ENCODE measurements around the gene P2RX3.

The P2RX3 gene

GRCh38 chr11:57379732-57380131 lies 41.6 kb downstream of the P2RX3 start:
- TF ChIP-seq ZNF785 (tag by site-specific recombination; IDR thresholded peaks at IDR 0.05) (no peak), ZNF121 (tag by site-specific recombination; IDR thresholded peaks at IDR 0.05) (no peak), ZNF24 (tag by site-specific recombination; IDR thresholded peaks at IDR 0.05) (no peak), ZNF350 (tag by site-specific recombination; IDR thresholded peaks at IDR 0.05) (no peak), SCRT1 (tag by site-specific recombination; IDR thresholded peaks at IDR 0.05; ENCODE audit: borderline replicate concordance) (0 out of 2 replicates have a peak, but pooled peaks have one; percentile 13), ZSCAN16 (tag by site-specific recombination; IDR thresholded peaks at IDR 0.05) (no peak), SP3 (tag by site-specific recombination; IDR thresholded peaks at IDR 0.05) (no peak), ZNF302 (tag by site-specific recombination; IDR thresholded peaks at IDR 0.05; ENCODE audit: low read depth) (no peak), ZNF626 (tag by site-specific recombination; IDR thresholded peaks at IDR 0.05) (no peak), ZNF311 (tag by site-specific recombination; IDR thresholded peaks at IDR 0.05; ENCODE audit: borderline replicate concordance) (no peak), BCL6B (tag by site-specific recombination; IDR thresholded peaks at IDR 0.05) (no peak), ZNF623 (tag by site-specific recombination; IDR thresholded peaks at IDR 0.05) (no peak), SCRT2 (tag by site-specific recombination; IDR thresholded peaks at IDR 0.05) (0 out of 2 replicates have a peak, but pooled peaks have one; percentile 19), REST (tag by site-specific recombination; IDR thresholded peaks at IDR 0.05) (peak; percentile 94)
- Histone ChIP-seq H3K27ac (ENCODE audit: extremely low read depth, low read depth, low read length) (no peak overlapping the region), H3K4me1 (ENCODE audit: control insufficient read depth, insufficient read depth, low read length) (no peaks in the 10 kb centered on the region), H3K36me3 (ENCODE audit: control insufficient read depth in 2 of 2, insufficient read depth in 1 of 2, low read length in 2 of 2) (no peaks in the 10 kb centered on the region), H3K9me3 (ENCODE audit: control insufficient read depth, insufficient read depth, low read depth, low read length) (no peaks in the 10 kb centered on the region), H3K4me3 (ENCODE audit: low read depth, low read length) (no peak overlapping the region)
- POLR2A ChIA-PET, result no interaction called here
- CTCF ChIA-PET, result interaction anchor here (1.0 kb wide), 1 partner anchor 80 kb away, joined by 4 read pairs; the partner anchor contains the start of gene RTN4RL2

- H3K36me3 ChIP-seq (ENCODE audit: control insufficient read depth in 2 of 2, insufficient read depth in 1 of 2, low read length in 2 of 2), result no peaks in the 10 kb centered on the region
- ChIA-PET POLR2A (interaction anchor here (0.7 kb wide), 1 partner anchor 8 kb away, joined by 4 read pairs; no protein-coding TSS in a partner anchor), CTCF (interaction anchor here (0.6 kb wide), 1 partner anchor 146 kb away, joined by 3 read pairs; no protein-coding TSS in a partner anchor)
- H3K9me3 ChIP-seq (ENCODE audit: control insufficient read depth, insufficient read depth, low read depth, low read length), result no peaks in the 10 kb centered on the region
- H3K27ac ChIP-seq (ENCODE audit: extremely low read depth, low read depth, low read length), result no peak within 1 kb of the TSS
- no peaks in the 10 kb centered on the region for H3K4me1 ChIP-seq (ENCODE audit: control insufficient read depth, insufficient read depth, low read length)
- no peak within 1 kb of the TSS for H3K4me3 ChIP-seq (ENCODE audit: low read depth, low read length)
- TF ChIP-seq ATF2 (tag by site-specific recombination; IDR thresholded peaks at IDR 0.05; ENCODE audit: low read depth) (no peak), ZNF416 (tag by site-specific recombination; IDR thresholded peaks at IDR 0.05) (no peak), ZNF23 (tag by site-specific recombination; IDR thresholded peaks at IDR 0.05; ENCODE audit: borderline replicate concordance) (no peak), ZNF266 (tag by site-specific recombination; IDR thresholded peaks at IDR 0.05; ENCODE audit: low read depth) (no peak), TCF7L2 (IDR thresholded peaks at IDR 0.05; ENCODE audit: borderline replicate concordance, low read depth, low read length) (no peak), HOXC10 (CRISPR knock-in tag; IDR thresholded peaks at IDR 0.05) (no peak), ZNF311 (tag by site-specific recombination; IDR thresholded peaks at IDR 0.05; ENCODE audit: borderline replicate concordance) (no peak), ZNF174 (tag by site-specific recombination; IDR thresholded peaks at IDR 0.05) (no peak), CTCF (tag by site-specific recombination; IDR thresholded peaks at IDR 0.05) (no peak), ZNF354C (tag by site-specific recombination; IDR thresholded peaks at IDR 0.05; ENCODE audit: borderline replicate concordance, low read depth) (no peak), GFI1B (tag by site-specific recombination; IDR thresholded peaks at IDR 0.05) (no peak), ZNF404 (tag by site-specific recombination; IDR thresholded peaks at IDR 0.05) (no peak)
Observed at GRCh38 chr11:57380975-57381374, 42.8 kb downstream of the P2RX3 start, which contains the start of gene PRG3. Gene PRG3, minus strand, starts transcription at chr11:57381150. Its CDS starts 442 bp downstream, at chr11:57380708.
